NB4 (cell line): ENCODE data around the gene JCHAIN.

Source experiments
- POLR2A ChIP-seq: IDR thresholded peaks from 2 replicates; pipeline ENCODE4 v1.6.1; 2011; ENCODE audit warnings: mild to moderate bottlenecking; ENCODE audit not compliant: insufficient read length; ENCODE audit errors: extremely low read depth
- TF ChIP-seq, protein P1 (sequence below): IDR thresholded peaks from one replicate; pipeline ENCODE4 v1.5.1; 2012; ENCODE audit warnings: low read depth, low read length

- peak; percentile 76 for TF ChIP-seq POLR2A
- TF ChIP-seq, protein P1, sequence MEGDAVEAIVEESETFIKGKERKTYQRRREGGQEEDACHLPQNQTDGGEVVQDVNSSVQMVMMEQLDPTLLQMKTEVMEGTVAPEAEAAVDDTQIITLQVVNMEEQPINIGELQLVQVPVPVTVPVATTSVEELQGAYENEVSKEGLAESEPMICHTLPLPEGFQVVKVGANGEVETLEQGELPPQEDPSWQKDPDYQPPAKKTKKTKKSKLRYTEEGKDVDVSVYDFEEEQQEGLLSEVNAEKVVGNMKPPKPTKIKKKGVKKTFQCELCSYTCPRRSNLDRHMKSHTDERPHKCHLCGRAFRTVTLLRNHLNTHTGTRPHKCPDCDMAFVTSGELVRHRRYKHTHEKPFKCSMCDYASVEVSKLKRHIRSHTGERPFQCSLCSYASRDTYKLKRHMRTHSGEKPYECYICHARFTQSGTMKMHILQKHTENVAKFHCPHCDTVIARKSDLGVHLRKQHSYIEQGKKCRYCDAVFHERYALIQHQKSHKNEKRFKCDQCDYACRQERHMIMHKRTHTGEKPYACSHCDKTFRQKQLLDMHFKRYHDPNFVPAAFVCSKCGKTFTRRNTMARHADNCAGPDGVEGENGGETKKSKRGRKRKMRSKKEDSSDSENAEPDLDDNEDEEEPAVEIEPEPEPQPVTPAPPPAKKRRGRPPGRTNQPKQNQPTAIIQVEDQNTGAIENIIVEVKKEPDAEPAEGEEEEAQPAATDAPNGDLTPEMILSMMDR = peak; percentile 84
Observed at GRCh38 chr4:70687821-70688794, 21.8 kb upstream of the JCHAIN start, which contains the start of gene UTP3.
